Measurements from ENCODE around the gene DESI1. TPM values are rescaled to one million over a fixed set of nuclear protein-coding genes. Genes with fewer than 3 reads are reported as not detected.
"Not testable (repeated sequence)": the region's sequence is repeated elsewhere in the genome, so short reads cannot be mapped to it uniquely, and the experiment has no call there.

The DESI1 gene
- total RNA-seq, 1 donor from 2014 or later: 26.1 TPM

DNA sequence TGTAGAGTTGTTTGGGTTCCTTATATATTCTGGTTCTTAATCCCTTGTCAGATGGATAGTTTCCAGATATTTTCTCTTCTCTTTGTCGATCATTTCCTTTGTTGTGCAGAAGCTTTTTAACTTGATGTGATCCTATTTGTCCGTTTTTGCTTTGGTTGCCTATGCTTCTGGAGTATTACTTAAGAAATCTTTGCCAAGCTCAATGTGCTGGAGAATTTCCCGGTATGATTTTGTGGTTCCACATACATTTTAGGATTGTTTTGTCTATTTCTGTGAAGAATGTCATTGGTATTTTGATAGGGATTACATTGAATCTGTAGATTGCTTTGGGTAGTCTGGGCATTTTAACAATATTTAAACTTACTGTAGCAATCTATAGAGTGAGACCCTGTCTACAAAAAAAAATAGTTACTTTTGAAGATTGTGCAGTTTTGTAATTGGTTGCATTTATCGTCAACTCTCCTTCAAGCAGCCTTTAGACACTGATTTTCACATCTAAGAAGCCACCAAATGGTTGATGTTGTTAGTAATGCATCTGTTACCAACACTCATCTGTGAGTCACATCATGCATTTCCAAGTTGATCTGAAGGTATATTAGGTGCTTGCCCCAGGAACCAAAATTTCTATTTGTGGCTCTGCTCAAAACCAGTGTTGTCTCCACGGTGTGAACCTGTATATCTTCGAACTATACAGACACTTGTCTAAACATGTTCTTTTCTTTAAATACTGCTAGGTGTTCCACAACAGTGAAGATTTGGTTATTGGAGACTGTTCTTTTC is 21.7 kb upstream of the DESI1 start:
- DNase-seq (no peak), ATAC-seq (no peak)
- no peaks in the 10 kb centered on the region for H3K9me3 ChIP-seq
- H3K27ac ChIP-seq: no peak overlapping the region
- H3K4me3 ChIP-seq: no peak overlapping the region
- TF ChIP-seq CTCF (IDR thresholded peaks at IDR 0.05): no peak
- no peaks in the 10 kb centered on the region for H3K27me3 ChIP-seq (ENCODE audit: low read depth)
- peaks cover 97% of the 10 kb centered on the region for H3K36me3 ChIP-seq
- intact Hi-C loops (cut with DNase I): no loop called here
- H3K4me1 ChIP-seq: no peaks in the 10 kb centered on the region

DNA sequence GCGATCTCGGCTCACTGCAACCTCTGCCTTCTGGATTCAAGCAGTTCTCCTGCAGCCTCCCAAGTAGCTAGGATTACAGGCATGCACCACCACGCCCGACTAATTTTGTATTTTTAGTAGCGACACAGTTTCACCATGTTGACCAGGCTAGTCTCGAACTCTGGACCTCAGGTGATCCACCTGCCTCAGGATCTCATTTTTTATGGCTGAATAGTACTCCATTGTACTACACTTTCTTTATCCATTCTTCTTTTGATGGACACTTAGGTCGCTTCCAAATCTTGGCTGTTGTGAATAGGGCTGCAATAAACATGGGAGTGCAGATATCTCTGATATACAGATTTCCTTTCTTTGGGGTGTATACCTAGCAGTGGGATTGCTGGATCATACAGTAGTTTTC is 21.0 kb upstream of the DESI1 start:
- ATAC-seq (no peak), DNase-seq (no peak)
- no peak overlapping the region for H3K4me3 ChIP-seq
- intact Hi-C loops (cut with DNase I): no loop called here
- no peaks in the 10 kb centered on the region for H3K27me3 ChIP-seq (ENCODE audit: low read depth)
- H3K9me3 ChIP-seq: no peaks in the 10 kb centered on the region
- H3K4me1 ChIP-seq: no peaks in the 10 kb centered on the region
- H3K27ac ChIP-seq: no peak overlapping the region
- peaks cover 97% of the 10 kb centered on the region for H3K36me3 ChIP-seq
- no peak for TF ChIP-seq CTCF (IDR thresholded peaks at IDR 0.05)

GRCh38 chr22:41638748-41639147 is 17.9 kb upstream of the DESI1 start:
- Histone ChIP-seq H3K27me3 (ENCODE audit: low read depth) (no peaks in the 10 kb centered on the region), H3K27ac (peak overlapping the region; percentile 38), H3K4me3 (no peak overlapping the region), H3K4me1 (peaks cover 7% of the 10 kb centered on the region), H3K9me3 (no peaks in the 10 kb centered on the region), H3K36me3 (peaks cover 97% of the 10 kb centered on the region)
- TF ChIP-seq CTCF (IDR thresholded peaks at IDR 0.05): no peak
- ATAC-seq: peak; percentile 75 to 82
- DNase-seq: no peak
- intact Hi-C loops (cut with DNase I): no loop called here

GRCh38 chr22:41638124-41638523 is 17.3 kb upstream of the DESI1 start:
- Histone ChIP-seq H3K36me3 (peaks cover 97% of the 10 kb centered on the region), H3K9me3 (no peaks in the 10 kb centered on the region), H3K27me3 (ENCODE audit: low read depth) (no peaks in the 10 kb centered on the region), H3K4me1 (peaks cover 7% of the 10 kb centered on the region), H3K4me3 (no peak overlapping the region), H3K27ac (peak overlapping the region; percentile 61)
- DNase-seq: no peak
- peak; percentile 91 to 94 for ATAC-seq
- no peak for TF ChIP-seq CTCF (IDR thresholded peaks at IDR 0.05)
- intact Hi-C loops (cut with DNase I): no loop called here

DNA sequence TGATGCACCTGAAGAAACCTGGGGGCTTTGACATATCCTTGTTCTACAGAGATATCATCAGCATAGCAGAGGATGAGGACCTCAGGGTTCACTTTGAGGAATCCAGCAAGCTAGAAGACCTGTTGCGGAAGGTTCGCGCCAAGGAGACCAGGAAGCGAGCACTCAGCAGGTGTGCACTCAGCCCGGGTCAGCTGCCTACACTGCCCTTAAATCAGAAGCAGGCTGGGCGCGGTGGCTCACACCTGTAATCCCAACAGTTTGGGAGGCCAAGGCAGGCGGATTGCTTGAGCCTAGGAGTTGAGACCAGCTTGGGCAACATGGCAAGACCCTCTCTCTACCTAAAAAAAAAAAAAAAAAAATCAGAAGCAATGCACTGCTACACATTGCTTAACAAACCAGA is 16.8 kb upstream of the DESI1 start:
- H3K9me3 ChIP-seq: not testable (repeated sequence)
- peak; percentile 29 to 62 for ATAC-seq

GRCh38 chr22:41636467-41636866 is 15.6 kb upstream of the DESI1 start:
- H3K9me3 ChIP-seq: no peaks in the 10 kb centered on the region
- no peaks in the 10 kb centered on the region for H3K27me3 ChIP-seq (ENCODE audit: low read depth)
- DNase-seq (no peak), ATAC-seq (no peak)
- no peak overlapping the region for H3K27ac ChIP-seq
- peaks cover 7% of the 10 kb centered on the region for H3K4me1 ChIP-seq
- no peak for TF ChIP-seq CTCF (IDR thresholded peaks at IDR 0.05)
- intact Hi-C loops (cut with DNase I): no loop called here
- H3K36me3 ChIP-seq: peaks cover 92% of the 10 kb centered on the region
- no peak overlapping the region for H3K4me3 ChIP-seq

More for the DNA sequence above, 16.8 kb upstream of the DESI1 start:
- H3K27me3 ChIP-seq (ENCODE audit: low read depth); H3K4me1 ChIP-seq; intact Hi-C loops (cut with DNase I); H3K4me3 ChIP-seq: not testable (repeated sequence)
- Histone ChIP-seq H3K27ac (peak overlapping the region; percentile 61), H3K36me3 (peaks cover 97% of the 10 kb centered on the region)
- DNase-seq: peak; percentile 53

GRCh38 chr22:41634610-41635009 is 13.8 kb upstream of the DESI1 start:
- intact Hi-C loops (cut with DNase I): not testable (repeated sequence)

GRCh38 chr22:41631615-41632014 is 10.8 kb upstream of the DESI1 start:
- intact Hi-C loops (cut with DNase I); H3K27me3 ChIP-seq (ENCODE audit: low read depth); H3K27ac ChIP-seq; ATAC-seq; H3K9me3 ChIP-seq; DNase-seq; H3K4me1 ChIP-seq; H3K4me3 ChIP-seq: not testable (repeated sequence)
- peaks cover 88% of the 10 kb centered on the region for H3K36me3 ChIP-seq

More at GRCh38 chr22:41634610-41635009, 13.8 kb upstream of the DESI1 start:
- ATAC-seq; H3K4me3 ChIP-seq; DNase-seq; H3K27me3 ChIP-seq (ENCODE audit: low read depth); H3K9me3 ChIP-seq; H3K4me1 ChIP-seq; H3K27ac ChIP-seq: not testable (repeated sequence)
- peaks cover 86% of the 10 kb centered on the region for H3K36me3 ChIP-seq

GRCh38 chr22:41631115-41631514 is 10.3 kb upstream of the DESI1 start:
- DNase-seq; H3K9me3 ChIP-seq; ATAC-seq; H3K4me1 ChIP-seq; intact Hi-C loops (cut with DNase I); H3K27ac ChIP-seq; H3K27me3 ChIP-seq (ENCODE audit: low read depth); H3K4me3 ChIP-seq: not testable (repeated sequence)
- peaks cover 88% of the 10 kb centered on the region for H3K36me3 ChIP-seq
